Liver (tissue), 9 donors: Measurements from ENCODE around the gene SIL1. TPM values are rescaled to one million over a fixed set of nuclear protein-coding genes. Genes with fewer than 3 reads are reported as not detected.

Experiments used
- DNase-seq: peaks from one replicate; pipeline ENCODE4 v3.0.0-alpha.2; 2017; ENCODE audit warnings: low spot score
- H3K27ac ChIP-seq, 2 donors: one replicate each; pipeline ENCODE4 v1.7.0; 2013; ENCODE audit warnings: inconsistent platforms in 2 of 2, low read length in 2 of 2, control low read depth in 1 of 2, low read depth in 1 of 2, mild to moderate bottlenecking in 1 of 2
- H3K27me3 ChIP-seq, 4 donors: one replicate each; pipeline versions ENCODE4 v1.6.1 to v1.7.0; 2013; ENCODE audit warnings: low read length in 3 of 4, inconsistent platforms in 1 of 4, mild to moderate bottlenecking in 1 of 4, moderate library complexity in 1 of 4; ENCODE audit not compliant: control insufficient read depth in 4 of 4, insufficient read depth in 4 of 4
- H3K36me3 ChIP-seq, 4 donors: one replicate each; pipeline versions ENCODE4 v1.6.1 to v1.7.0; 2013; ENCODE audit warnings: low read length in 3 of 4, mild to moderate bottlenecking in 3 of 4, low read depth in 1 of 4, moderate library complexity in 1 of 4; ENCODE audit not compliant: control insufficient read depth in 4 of 4, insufficient read depth in 3 of 4
- H3K4me1 ChIP-seq, 4 donors: one replicate each; pipeline versions ENCODE4 v1.6.1 to v1.7.0; 2013; ENCODE audit warnings: low read length in 3 of 4, mild to moderate bottlenecking in 3 of 4, moderate library complexity in 1 of 4; ENCODE audit not compliant: control insufficient read depth in 4 of 4, insufficient read depth in 4 of 4
- H3K4me3 ChIP-seq, 3 donors: one replicate each; pipeline versions ENCODE4 v1.6.1 to v1.7.0; 2013; ENCODE audit warnings: low read length in 3 of 3, control low read depth in 1 of 3, low read depth in 1 of 3, mild to moderate bottlenecking in 1 of 3
- H3K9ac ChIP-seq, 2 donors: one replicate each; pipeline ENCODE4 v1.7.0; 2013; ENCODE audit warnings: low read length in 2 of 2, mild to moderate bottlenecking in 2 of 2, moderate library complexity in 2 of 2, control low read depth in 1 of 2, low read depth in 1 of 2
- H3K9me3 ChIP-seq, 4 donors: one replicate each; pipeline versions ENCODE4 v1.6.1 to v1.7.0; 2013; ENCODE audit warnings: low read length in 3 of 4; ENCODE audit not compliant: control insufficient read depth in 4 of 4
- EGR1 ChIP-seq, 2 donors: IDR thresholded peaks; 2 replicates each; pipeline ENCODE4 v1.6.1; 2016 to 2018; ENCODE audit warnings: antibody characterized with exemption in 2 of 2, low read depth in 2 of 2
- FOXA2 ChIP-seq: IDR thresholded peaks from 2 replicates; pipeline ENCODE4 v1.6.1; 2016; ENCODE audit warnings: antibody characterized with exemption
- GABPA ChIP-seq, 2 donors: IDR thresholded peaks in 1 of 2; conservative IDR thresholded peaks in 1 of 2; 2 replicates each; pipeline ENCODE4 v1.6.1; 2016; ENCODE audit warnings: antibody characterized with exemption in 2 of 2, mild to moderate bottlenecking in 1 of 2, moderate library complexity in 1 of 2
- HNF4A ChIP-seq, 2 donors: conservative IDR thresholded peaks; 2 replicates each; pipeline ENCODE4 v1.6.1; 2016; ENCODE audit warnings: antibody characterized with exemption in 2 of 2, mild to moderate bottlenecking in 2 of 2
- HNF4G ChIP-seq: IDR thresholded peaks from 2 replicates; pipeline ENCODE4 v1.6.1; 2016; ENCODE audit warnings: antibody characterized with exemption
- JUND ChIP-seq, 2 donors: IDR thresholded peaks; 2 replicates each; pipeline ENCODE4 v1.6.1; 2016; ENCODE audit warnings: antibody characterized with exemption in 2 of 2
- RAD21 ChIP-seq, 2 donors: IDR thresholded peaks; 2 replicates each; pipeline ENCODE4 v1.6.1; 2016; ENCODE audit warnings: antibody characterized with exemption in 2 of 2, mild to moderate bottlenecking in 2 of 2
- RXRA ChIP-seq, 2 donors: IDR thresholded peaks; 2 replicates each; pipeline ENCODE4 v1.6.1; 2017 to 2018; ENCODE audit warnings: antibody characterized with exemption in 2 of 2, mild to moderate bottlenecking in 1 of 2
- SP1 ChIP-seq: IDR thresholded peaks from 2 replicates; pipeline ENCODE4 v1.6.1; 2018; ENCODE audit warnings: antibody characterized with exemption, mild to moderate bottlenecking
- YY1 ChIP-seq: IDR thresholded peaks from 2 replicates; pipeline ENCODE4 v1.6.1; 2016; ENCODE audit warnings: antibody characterized with exemption, mild to moderate bottlenecking
- whole genome bisulfite sequencing: extraction: QIAGEN DNeasy Blood & Tissue Kit; methylation state at CpG from one replicate; pipeline ENCODE4 v1.1.7; 2013; 5-methylcytosine and 5-hydroxymethylcytosine counted together
- polyA plus RNA-seq, 2 donors: library from polyadenylated mRNA; stranded (reverse) in 1 of 2; unstranded in 1 of 2; fragments of 200-250 nt in 1 of 2; fragments of >200 nt in 1 of 2; fragmentation: Nextera tagmentation in 1 of 2; extraction: Ambion mirVana in 1 of 2; gene quantifications; one replicate each; pipeline versions ENCODE4 v1.2.1 to v1.2.3, GENCODE V29; 2013 to 2015
- total RNA-seq, 2 donors: library from RNA; depleted of rRNA; stranded (reverse); fragments of >200 nt; gene quantifications; one replicate each; pipeline ENCODE4 v1.2.3, GENCODE V29; 2014
- TF ChIP-seq, protein P1 (sequence below): IDR thresholded peaks from 2 replicates; pipeline ENCODE4 v1.6.1; 2016; ENCODE audit warnings: antibody characterized with exemption
- TF ChIP-seq, protein P2 (sequence below): IDR thresholded peaks from 2 replicates; pipeline ENCODE4 v1.6.1; 2016; ENCODE audit warnings: antibody characterized with exemption
- TF ChIP-seq, protein P3 (sequence below): IDR thresholded peaks from 2 replicates; pipeline ENCODE4 v1.6.1; 2016; ENCODE audit warnings: antibody characterized with exemption
- TF ChIP-seq, protein P4 (sequence below): IDR thresholded peaks from 2 replicates; pipeline ENCODE4 v1.6.1; 2016; ENCODE audit warnings: antibody characterized with exemption, mild to moderate bottlenecking
- TF ChIP-seq, protein P5 (sequence below): fragments of 150-350 bp; IDR thresholded peaks from 2 replicates; pipeline ENCODE4 v1.5.1; 2017; ENCODE audit warnings: improper control_type of control experiment, low read depth, low read length; ENCODE audit not compliant: missing input control
- donor health status: healthy.
- donor health status: healthy.
- donor health status: healthy.
- donor health status: healthy.
- donor health status: healthy.

The SIL1 gene
- total and polyA plus RNA-seq, 4 donors, result 38.1 to 95.1 (median 76.2) TPM

DNA sequence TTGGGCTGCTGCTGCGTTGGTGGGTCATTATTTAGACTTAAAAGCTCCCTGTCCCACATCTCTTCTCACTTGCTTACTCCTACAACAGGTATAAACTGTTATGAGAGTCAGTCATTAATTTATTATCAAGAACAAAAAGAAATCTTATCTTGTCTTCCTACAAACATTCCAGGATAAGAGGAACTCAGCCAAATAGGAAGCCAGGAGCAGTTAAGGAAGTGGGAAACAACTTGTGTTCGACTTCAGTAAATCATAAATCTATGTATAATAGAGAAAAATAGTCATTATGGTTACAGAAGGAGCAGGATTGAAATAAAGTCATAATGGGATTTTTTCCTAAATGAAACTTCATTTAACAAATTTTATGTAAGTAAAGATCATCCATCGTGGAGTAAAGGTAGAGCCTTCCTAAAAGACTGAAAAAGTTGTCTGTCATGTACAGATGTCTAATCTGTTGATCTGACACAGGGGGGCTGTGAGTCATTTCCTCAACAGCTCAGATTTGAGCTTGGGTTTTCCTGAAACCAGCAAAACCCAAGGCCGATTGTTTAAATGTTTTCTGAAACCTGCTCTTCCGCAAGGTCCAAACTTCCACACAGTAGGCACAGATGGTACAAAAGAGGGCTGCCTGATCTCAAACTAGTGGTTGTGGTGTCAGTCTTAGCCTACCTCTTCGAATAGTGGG lies 297.7 kb downstream of the SIL1 start:
- WGBS, result 79% methylated on average over 6 of the region's 6 CpGs
- peaks cover 0 to 3% (median 0%) of the 10 kb centered on the region in 4 donors for H3K4me1 ChIP-seq
- H3K27ac ChIP-seq, result no peak overlapping the region
- H3K36me3 ChIP-seq, result peaks cover 8 to 25% (median 15%) of the 10 kb centered on the region in 4 donors
- H3K27me3 ChIP-seq, result no peaks in the 10 kb centered on the region
- no peak for DNase-seq
- H3K9ac ChIP-seq, result no peak overlapping the region
- TF ChIP-seq YY1 (no peak), FOXA2 (no peak), EGR1 (IDR thresholded peaks at IDR 0.05; ENCODE audit: low read depth in 2 of 2) (no peak), JUND (IDR thresholded peaks at IDR 0.05) (no peak)
- TF ChIP-seq, protein P1, sequence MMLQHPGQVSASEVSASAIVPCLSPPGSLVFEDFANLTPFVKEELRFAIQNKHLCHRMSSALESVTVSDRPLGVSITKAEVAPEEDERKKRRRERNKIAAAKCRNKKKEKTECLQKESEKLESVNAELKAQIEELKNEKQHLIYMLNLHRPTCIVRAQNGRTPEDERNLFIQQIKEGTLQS, result no peak
- TF ChIP-seq, protein P2, sequence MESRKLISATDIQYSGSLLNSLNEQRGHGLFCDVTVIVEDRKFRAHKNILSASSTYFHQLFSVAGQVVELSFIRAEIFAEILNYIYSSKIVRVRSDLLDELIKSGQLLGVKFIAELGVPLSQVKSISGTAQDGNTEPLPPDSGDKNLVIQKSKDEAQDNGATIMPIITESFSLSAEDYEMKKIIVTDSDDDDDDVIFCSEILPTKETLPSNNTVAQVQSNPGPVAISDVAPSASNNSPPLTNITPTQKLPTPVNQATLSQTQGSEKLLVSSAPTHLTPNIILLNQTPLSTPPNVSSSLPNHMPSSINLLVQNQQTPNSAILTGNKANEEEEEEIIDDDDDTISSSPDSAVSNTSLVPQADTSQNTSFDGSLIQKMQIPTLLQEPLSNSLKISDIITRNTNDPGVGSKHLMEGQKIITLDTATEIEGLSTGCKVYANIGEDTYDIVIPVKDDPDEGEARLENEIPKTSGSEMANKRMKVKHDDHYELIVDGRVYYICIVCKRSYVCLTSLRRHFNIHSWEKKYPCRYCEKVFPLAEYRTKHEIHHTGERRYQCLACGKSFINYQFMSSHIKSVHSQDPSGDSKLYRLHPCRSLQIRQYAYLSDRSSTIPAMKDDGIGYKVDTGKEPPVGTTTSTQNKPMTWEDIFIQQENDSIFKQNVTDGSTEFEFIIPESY, result no peak
- TF ChIP-seq, protein P3, sequence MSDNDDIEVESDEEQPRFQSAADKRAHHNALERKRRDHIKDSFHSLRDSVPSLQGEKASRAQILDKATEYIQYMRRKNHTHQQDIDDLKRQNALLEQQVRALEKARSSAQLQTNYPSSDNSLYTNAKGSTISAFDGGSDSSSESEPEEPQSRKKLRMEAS, result no peak
- no peak overlapping the region for H3K4me3 ChIP-seq
- H3K9me3 ChIP-seq, result no peaks in the 10 kb centered on the region

DNA sequence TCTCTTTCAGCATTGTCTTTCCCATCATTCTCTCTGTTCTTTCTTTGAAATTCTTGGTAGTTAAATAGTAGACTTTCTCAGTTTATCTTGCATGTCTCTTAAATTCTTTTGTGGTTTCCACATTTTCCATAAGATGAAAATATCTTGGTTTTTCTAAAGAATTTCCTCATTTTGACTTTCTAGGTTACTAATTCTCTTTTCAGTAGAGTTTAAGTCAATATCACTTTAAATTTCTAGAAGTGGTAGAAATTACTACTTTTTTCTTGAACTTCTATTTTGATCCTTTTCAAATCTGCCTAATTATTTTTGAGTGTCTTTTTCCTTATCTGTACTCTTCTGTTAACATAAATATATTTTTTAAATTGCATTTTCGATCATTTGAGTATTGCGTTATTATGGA lies 299.4 kb downstream of the SIL1 start:
- 97% methylated on average over 2 of the region's 2 CpGs for WGBS
- DNase-seq, result no peak
- Histone ChIP-seq H3K27ac (no peak overlapping the region), H3K9me3 (no peaks in the 10 kb centered on the region), H3K4me3 (no peak overlapping the region), H3K36me3 (peaks cover 4 to 14% (median 10%) of the 10 kb centered on the region in 4 donors), H3K4me1 (peaks cover 0 to 3% (median 0%) of the 10 kb centered on the region in 4 donors), H3K9ac (no peak overlapping the region), H3K27me3 (no peaks in the 10 kb centered on the region)
- no peak for TF ChIP-seq HNF4G

DNA sequence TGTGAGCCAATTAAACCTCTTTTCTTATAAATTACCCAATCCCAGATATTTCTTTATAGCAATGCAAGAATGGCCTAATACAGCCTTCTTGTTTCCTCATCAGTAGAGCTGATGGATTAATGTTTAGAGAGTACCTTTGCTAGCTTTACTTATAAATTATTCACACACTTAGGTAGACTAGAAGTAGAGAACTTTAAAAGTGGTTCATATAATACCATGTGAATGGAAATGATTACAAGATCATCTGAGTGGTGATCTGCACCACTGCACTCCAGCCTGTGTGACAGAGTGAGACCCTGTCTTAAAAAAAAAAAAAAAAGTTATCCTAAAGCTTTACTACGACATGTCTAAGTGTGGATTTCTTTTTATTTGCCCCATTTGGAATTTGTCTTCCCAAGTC lies 299.9 kb downstream of the SIL1 start:
- no peak for DNase-seq
- 96% methylated on average over 1 of the region's 1 CpG for WGBS
- Histone ChIP-seq H3K4me1 (peaks cover 0 to 3% (median 0%) of the 10 kb centered on the region in 4 donors), H3K9me3 (no peaks in the 10 kb centered on the region), H3K36me3 (peaks cover 4 to 14% (median 10%) of the 10 kb centered on the region in 4 donors), H3K27ac (no peak overlapping the region), H3K4me3 (no peak overlapping the region), H3K27me3 (no peaks in the 10 kb centered on the region), H3K9ac (no peak overlapping the region)
- TF ChIP-seq RAD21 (IDR thresholded peaks at IDR 0.05), result no peak
- TF ChIP-seq, protein P2, result no peak
- no peak for TF ChIP-seq RXRA (IDR thresholded peaks at IDR 0.05)
- TF ChIP-seq, protein P4, sequence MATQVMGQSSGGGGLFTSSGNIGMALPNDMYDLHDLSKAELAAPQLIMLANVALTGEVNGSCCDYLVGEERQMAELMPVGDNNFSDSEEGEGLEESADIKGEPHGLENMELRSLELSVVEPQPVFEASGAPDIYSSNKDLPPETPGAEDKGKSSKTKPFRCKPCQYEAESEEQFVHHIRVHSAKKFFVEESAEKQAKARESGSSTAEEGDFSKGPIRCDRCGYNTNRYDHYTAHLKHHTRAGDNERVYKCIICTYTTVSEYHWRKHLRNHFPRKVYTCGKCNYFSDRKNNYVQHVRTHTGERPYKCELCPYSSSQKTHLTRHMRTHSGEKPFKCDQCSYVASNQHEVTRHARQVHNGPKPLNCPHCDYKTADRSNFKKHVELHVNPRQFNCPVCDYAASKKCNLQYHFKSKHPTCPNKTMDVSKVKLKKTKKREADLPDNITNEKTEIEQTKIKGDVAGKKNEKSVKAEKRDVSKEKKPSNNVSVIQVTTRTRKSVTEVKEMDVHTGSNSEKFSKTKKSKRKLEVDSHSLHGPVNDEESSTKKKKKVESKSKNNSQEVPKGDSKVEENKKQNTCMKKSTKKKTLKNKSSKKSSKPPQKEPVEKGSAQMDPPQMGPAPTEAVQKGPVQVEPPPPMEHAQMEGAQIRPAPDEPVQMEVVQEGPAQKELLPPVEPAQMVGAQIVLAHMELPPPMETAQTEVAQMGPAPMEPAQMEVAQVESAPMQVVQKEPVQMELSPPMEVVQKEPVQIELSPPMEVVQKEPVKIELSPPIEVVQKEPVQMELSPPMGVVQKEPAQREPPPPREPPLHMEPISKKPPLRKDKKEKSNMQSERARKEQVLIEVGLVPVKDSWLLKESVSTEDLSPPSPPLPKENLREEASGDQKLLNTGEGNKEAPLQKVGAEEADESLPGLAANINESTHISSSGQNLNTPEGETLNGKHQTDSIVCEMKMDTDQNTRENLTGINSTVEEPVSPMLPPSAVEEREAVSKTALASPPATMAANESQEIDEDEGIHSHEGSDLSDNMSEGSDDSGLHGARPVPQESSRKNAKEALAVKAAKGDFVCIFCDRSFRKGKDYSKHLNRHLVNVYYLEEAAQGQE, result no peak
- no peak for TF ChIP-seq SP1
- TF ChIP-seq, protein P5, sequence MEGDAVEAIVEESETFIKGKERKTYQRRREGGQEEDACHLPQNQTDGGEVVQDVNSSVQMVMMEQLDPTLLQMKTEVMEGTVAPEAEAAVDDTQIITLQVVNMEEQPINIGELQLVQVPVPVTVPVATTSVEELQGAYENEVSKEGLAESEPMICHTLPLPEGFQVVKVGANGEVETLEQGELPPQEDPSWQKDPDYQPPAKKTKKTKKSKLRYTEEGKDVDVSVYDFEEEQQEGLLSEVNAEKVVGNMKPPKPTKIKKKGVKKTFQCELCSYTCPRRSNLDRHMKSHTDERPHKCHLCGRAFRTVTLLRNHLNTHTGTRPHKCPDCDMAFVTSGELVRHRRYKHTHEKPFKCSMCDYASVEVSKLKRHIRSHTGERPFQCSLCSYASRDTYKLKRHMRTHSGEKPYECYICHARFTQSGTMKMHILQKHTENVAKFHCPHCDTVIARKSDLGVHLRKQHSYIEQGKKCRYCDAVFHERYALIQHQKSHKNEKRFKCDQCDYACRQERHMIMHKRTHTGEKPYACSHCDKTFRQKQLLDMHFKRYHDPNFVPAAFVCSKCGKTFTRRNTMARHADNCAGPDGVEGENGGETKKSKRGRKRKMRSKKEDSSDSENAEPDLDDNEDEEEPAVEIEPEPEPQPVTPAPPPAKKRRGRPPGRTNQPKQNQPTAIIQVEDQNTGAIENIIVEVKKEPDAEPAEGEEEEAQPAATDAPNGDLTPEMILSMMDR, result no peak
- no peak for TF ChIP-seq HNF4A (conservative IDR thresholded peaks at IDR 0.05)
- no peak for TF ChIP-seq GABPA (IDR thresholded peaks at IDR 0.05 in 1 of 2, conservative IDR thresholded peaks at IDR 0.05 in 1 of 2)
- TF ChIP-seq FOXA2, result no peak
- TF ChIP-seq, protein P1, result no peak
- TF ChIP-seq JUND (IDR thresholded peaks at IDR 0.05), result no peak
